GM12878 (cell line): ENCODE measurements around the gene TRIM46. TPM values are rescaled to one million over a fixed set of nuclear protein-coding genes. Genes with fewer than 3 reads are reported as not detected.

Source experiments
- ATAC-seq: fragments of 200-7000 bp; cut with Tn5 transposase; 3 replicates; pipeline ENCODE4 v1.9.1; 2020; ENCODE audit warnings: mild to moderate bottlenecking, moderate library complexity
- BruUV-seq: library from RNA; stranded (reverse); fragments of 400-500 nt; replicated peaks from 2 replicates; lab custom pipeline; 2021; lab: Mats Ljungman, UMichigan
- CTCF ChIA-PET: fragments of 300-600 bp; sonication (Branson Sonifier 250); formaldehyde crosslinking; extraction: SDS; loops from one replicate; lab custom pipeline; 2021; ENCODE audit warnings: inconsistent platforms; lab: Yijun Ruan, JAX
- POLR2A ChIA-PET: fragments of 350-600 bp; formaldehyde crosslinking; extraction: SDS; loops from one replicate; lab custom pipeline; 2021; ENCODE audit warnings: inconsistent platforms; lab: Charles Lee
- RAD21 ChIA-PET: fragments of 300-600 bp; sonication (Branson Sonifier 250); formaldehyde crosslinking; loops from one replicate; lab custom pipeline; 2023; ENCODE audit warnings: antibody characterized with exemption; ENCODE audit not compliant: unreplicated experiment; lab: Charles Lee
- SMC1A ChIA-PET: fragments of 300-600 bp; sonication (Branson Sonifier 250); formaldehyde crosslinking; loops from one replicate; lab custom pipeline; 2023; ENCODE audit not compliant: unreplicated experiment, uncharacterized antibody; lab: Charles Lee
- DNase-seq: peaks from one replicate; pipeline ENCODE4 v3.0.0-alpha.2; 2011; ENCODE audit warnings: low read depth, low spot score
- FAIRE-seq: peaks from 3 replicates; lab custom pipeline; 2011; peaks lifted over from hg19 to GRCh38; lab: Jason Lieb, UNC
- H2AFZ ChIP-seq: 2 replicates; pipeline ENCODE4 v1.6.0; 2011; ENCODE audit warnings: low read depth, low read length, control low read depth; ENCODE audit not compliant: control insufficient read depth
- H3K27ac ChIP-seq: 2 replicates; pipeline ENCODE4 v1.5.1; 2011; ENCODE audit warnings: control low read depth; ENCODE audit not compliant: control insufficient read depth, insufficient read depth
- H3K27me3 ChIP-seq, 2 experiments: replicated peaks in 1 of 2; 2 replicates each; pipeline versions ENCODE4 v1.6.0 to v1.6.1; 2011; ENCODE audit warnings: low read length in 1 of 2; ENCODE audit not compliant: control insufficient read depth in 2 of 2, insufficient read depth in 2 of 2
- H3K36me3 ChIP-seq, 2 experiments: 2 replicates each; pipeline ENCODE4 v1.5.1; 2011; ENCODE audit warnings: low read length in 1 of 2; ENCODE audit not compliant: control insufficient read depth in 2 of 2, insufficient read depth in 2 of 2
- H3K4me1 ChIP-seq: 2 replicates; pipeline ENCODE4 v1.6.1; 2011; ENCODE audit warnings: mild to moderate bottlenecking, low read length, moderate library complexity, mixed read lengths; ENCODE audit not compliant: control insufficient read depth, insufficient read depth
- H3K4me2 ChIP-seq: 2 replicates; pipeline ENCODE4 v1.6.0; 2011; ENCODE audit warnings: control low read depth; ENCODE audit not compliant: control insufficient read depth, insufficient read depth
- H3K4me3 ChIP-seq: fragments of 200-600 bp; sonication (generic); 2 replicates; pipeline ENCODE4 v1.5.1; 2016
- H3K79me2 ChIP-seq: 2 replicates; pipeline ENCODE4 v1.6.0; 2011; ENCODE audit warnings: low read length; ENCODE audit not compliant: control insufficient read depth, insufficient read depth
- H3K9ac ChIP-seq: 2 replicates; pipeline ENCODE4 v1.8.0; 2011; ENCODE audit warnings: low read length, control low read depth, mixed read lengths; ENCODE audit not compliant: control insufficient read depth, insufficient read depth
- H3K9me3 ChIP-seq: replicated peaks from 3 replicates; pipeline ENCODE4 v1.5.1; 2011; ENCODE audit warnings: mild to moderate bottlenecking, low read length; ENCODE audit not compliant: control insufficient read depth, insufficient read depth
- H4K20me1 ChIP-seq: 2 replicates; pipeline ENCODE4 v1.6.0; 2011; ENCODE audit not compliant: control insufficient read depth, insufficient read depth
- ASH2L ChIP-seq: fragments of 300-600, 200-600 bp; sonication (generic); IDR thresholded peaks from 2 replicates; pipeline ENCODE4 v1.6.1; 2017; ENCODE audit warnings: low read depth, mild to moderate bottlenecking, borderline replicate concordance
- BCL11A ChIP-seq: IDR thresholded peaks from 2 replicates; pipeline ENCODE4 v1.6.1; 2011; ENCODE audit warnings: low read depth, low read length
- CBX5 ChIP-seq: sonication (generic); IDR thresholded peaks from 2 replicates; pipeline ENCODE4 v1.6.1; 2016; ENCODE audit warnings: low read depth, moderate library complexity, mild to moderate bottlenecking, inconsistent platforms
- CHD1 ChIP-seq: IDR thresholded peaks from 2 replicates; pipeline ENCODE4 v1.6.1; 2012; ENCODE audit warnings: low read depth, low read length, improper control_type of control experiment
- ETV6 ChIP-seq, 2 experiments: fragments of 450-650 bp in 1 of 2; IDR thresholded peaks in 1 of 2; conservative IDR thresholded peaks in 1 of 2; 2 replicates each; pipeline ENCODE4 v1.6.1; 2014; ENCODE audit warnings: antibody characterized with exemption in 1 of 2, borderline replicate concordance in 1 of 2, low read depth in 1 of 2, mild to moderate bottlenecking in 1 of 2, moderate library complexity in 1 of 2
- EZH2 ChIP-seq: IDR thresholded peaks from 2 replicates; pipeline ENCODE4 v1.6.1; 2012; ENCODE audit warnings: low read depth, mild to moderate bottlenecking, control low read depth, inconsistent platforms, low read length, borderline replicate concordance; ENCODE audit not compliant: control insufficient read depth
- JUNB ChIP-seq: IDR thresholded peaks from 2 replicates; pipeline ENCODE4 v1.6.1; 2016; ENCODE audit warnings: antibody characterized with exemption, mild to moderate bottlenecking
- KDM1A ChIP-seq: fragments of 200-600 bp; sonication (generic); IDR thresholded peaks from 2 replicates; pipeline ENCODE4 v1.6.1; 2016; ENCODE audit warnings: borderline replicate concordance
- PML ChIP-seq: IDR thresholded peaks from 2 replicates; pipeline ENCODE4 v1.6.1; 2012; ENCODE audit warnings: low read length, inconsistent platforms
- SIX5 ChIP-seq: IDR thresholded peaks from 2 replicates; pipeline ENCODE4 v1.6.1; 2011; ENCODE audit warnings: mild to moderate bottlenecking, low read depth, low read length, moderate library complexity; ENCODE audit not compliant: severe bottlenecking
- SMAD1 ChIP-seq: fragments of 450-650 bp; IDR thresholded peaks from 2 replicates; pipeline ENCODE4 v1.6.1; 2018; ENCODE audit warnings: mild to moderate bottlenecking, low read depth; ENCODE audit not compliant: partially characterized antibody
- SP1 ChIP-seq: IDR thresholded peaks from one replicate; pipeline ENCODE4 v1.6.1; 2011; ENCODE audit warnings: low read depth, low read length
- STAT1 ChIP-seq: fragments of 450-650 bp; conservative IDR thresholded peaks from 2 replicates; pipeline ENCODE4 v1.6.1; 2014; ENCODE audit warnings: antibody characterized with exemption, mild to moderate bottlenecking
- TCF7 ChIP-seq: IDR thresholded peaks from 2 replicates; pipeline ENCODE4 v1.6.1; 2014; ENCODE audit warnings: antibody characterized with exemption, borderline replicate concordance
- YY1 ChIP-seq: IDR thresholded peaks from 2 replicates; pipeline ENCODE4 v1.6.1; 2011; ENCODE audit warnings: low read depth, mild to moderate bottlenecking, low read length
- ZNF622 ChIP-seq: fragments of 450-650 bp; IDR thresholded peaks from 2 replicates; pipeline ENCODE4 v1.6.1; 2017; ENCODE audit warnings: mild to moderate bottlenecking, inconsistent platforms
- WGBS: methylation state at CpG from one replicate; pipeline ENCODE4 v1.1.6; 2016; ENCODE audit warnings: low lambda C conversion rate; ENCODE audit not compliant: insufficient replicate concordance, insufficient coverage; ENCODE audit errors: missing lambda C conversion rate; 5-methylcytosine and 5-hydroxymethylcytosine counted together
- in situ Hi-C: fragments of 300-500 bp; cut with MboI; formaldehyde crosslinking; loops from 9 replicates; pipeline ENCODE4 v1.14.3; 2018; ENCODE audit warnings: mixed read lengths
- intact Hi-C: fragments of 100-400 bp; cut with micrococcal nuclease; formaldehyde crosslinking; loops from one replicate; pipeline ENCODE4 v1.14.2; 2022; ENCODE audit not compliant: unreplicated experiment
- polyA plus RNA-seq, 11 experiments: library from polyadenylated mRNA; depleted of rRNA in 4 of 11; unstranded in 6 of 11; stranded (reverse) in 5 of 11; fragments of >200 nt; fragmentation: Nextera tagmentation in 4 of 11; fragmentation: Illumina TruSeq in 1 of 11; extraction: Ambion mirVana in 4 of 11; extraction: Trizol in 1 of 11; gene quantifications; 1 replicate in 1 of 11; 2 replicates in 10 of 11; pipeline versions ENCODE4 v1.2.1 to v1.2.3, GENCODE V29; 2011 to 2016; ENCODE audit warnings: inconsistent platforms in 2 of 11, missing spikeins in 2 of 11, low read depth in 1 of 11
- total RNA-seq, 4 experiments: library from RNA; depleted of rRNA in 3 of 4; stranded (reverse); fragments of >200 nt in 3 of 4; fragmentation: Illumina TruSeq in 1 of 4; extraction: Trizol in 1 of 4; gene quantifications; 2 replicates each; pipeline versions ENCODE4 v1.2.1 to v1.2.3, GENCODE V29; 2013 to 2021
- TF ChIP-seq, protein P1 (sequence below): fragments of 450-650 bp; IDR thresholded peaks from 2 replicates; pipeline ENCODE4 v1.6.1; 2017; ENCODE audit warnings: antibody characterized with exemption, mild to moderate bottlenecking, moderate library complexity
- TF ChIP-seq, protein P2 (sequence below): fragments of 450-650 bp; IDR thresholded peaks from 2 replicates; pipeline ENCODE4 v1.6.1; 2016; ENCODE audit warnings: mild to moderate bottlenecking
- TF ChIP-seq, protein P3 (sequence below): fragments of 450-650 bp; IDR thresholded peaks from 2 replicates; pipeline ENCODE4 v1.6.1; 2017; ENCODE audit warnings: borderline replicate concordance

TRIM46 gene
- total and polyA plus RNA-seq, 10 of the 15 experiments (the other 5 are each of a cell fraction or from before 2014, with no cell fraction given): 0.08 to 3.1 (median 0.97) TPM

DNA sequence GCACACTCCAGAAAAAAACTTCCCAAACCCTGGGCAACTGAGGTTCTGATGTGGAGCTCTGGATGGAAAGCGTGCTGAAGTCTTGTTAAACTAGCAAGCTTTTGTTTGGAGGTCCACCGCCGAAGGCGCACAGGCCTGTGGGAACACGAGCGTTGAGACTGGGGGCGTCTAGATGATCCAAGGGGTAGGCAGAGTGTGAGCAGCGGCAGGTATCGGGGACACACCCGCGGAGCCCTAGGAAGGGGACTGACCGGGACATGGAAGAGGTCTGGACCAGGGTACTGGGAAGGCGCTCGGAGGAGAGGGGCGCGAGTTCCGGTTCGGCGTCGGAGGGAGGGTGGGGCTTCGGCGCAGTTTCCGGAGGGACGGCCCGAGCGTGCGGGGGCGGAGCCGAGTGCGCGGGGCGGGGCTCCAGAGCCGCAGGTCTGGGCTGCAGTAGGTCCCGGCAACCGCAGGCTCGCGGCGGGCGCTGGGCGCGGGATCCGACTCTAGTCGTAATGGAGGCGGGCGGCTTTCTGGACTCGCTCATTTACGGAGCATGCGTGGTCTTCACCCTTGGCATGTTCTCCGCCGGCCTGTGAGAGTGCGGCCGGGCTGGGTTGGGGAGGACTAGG lies 38.1 kb upstream of the TRIM46 start, which contains the start of gene SLC50A1:
Gene SLC50A1 (plus strand): TSS at position 438 of the 614 bp plus-strand sequence. CDS start 60 bp downstream, at position 498.
- ChIA-PET POLR2A (interaction anchor here (0.5 to 2.9 kb wide), 9 partner anchors 11 to 296 kb away, joined by 3 to 18 read pairs (median 3); partner anchors contain the start of gene KRTCAP2), CTCF (interaction anchor here (0.6 to 6.0 kb wide), 11 partner anchors 12 to 1631 kb away, joined by 3 to 37 read pairs (median 4); partner anchors contain the start of genes KRTCAP2 and TRIM46), RAD21 (interaction anchor here (1.0 to 2.6 kb wide), 6 partner anchors 15 to 50 kb away, joined by 3 to 9 read pairs (median 5); partner anchors contain the start of gene KRTCAP2), SMC1A (interaction anchor here (0.8 to 2.4 kb wide), 6 partner anchors 16 to 44 kb away, joined by 3 to 6 read pairs (median 3); no protein-coding TSS in a partner anchor)
- H3K36me3 ChIP-seq: peaks cover 0 to 3% of the 10 kb centered on the region in 2 experiments; a peak in 2 of 4 replicates
- under 1% methylated on average over 33 of the region's 52 CpGs for WGBS
- peak within 1 kb of the TSS; percentile 97 for H3K9ac ChIP-seq
- peak within 1 kb of the TSS; percentile 100 for H3K4me2 ChIP-seq
- intact Hi-C loops: loop anchor here (5.0 kb wide), 1 partner anchor 37 kb away; the partner anchor contains the start of genes KRTCAP2 and TRIM46
- no peaks in the 10 kb centered on the region for H3K27me3 ChIP-seq
- H2AFZ ChIP-seq: peak within 1 kb of the TSS; percentile 75
- peak within 1 kb of the TSS; percentile 97 for H3K27ac ChIP-seq
- peak; percentile 66 for DNase-seq
- H3K4me3 ChIP-seq: peak within 1 kb of the TSS; percentile 90
- peaks cover 30% of the 10 kb centered on the region for H3K79me2 ChIP-seq
- H3K9me3 ChIP-seq: no peaks in the 10 kb centered on the region
- no TSS peak for BruUV-seq
- in situ Hi-C loops: no loop called here
- peak; percentile 89 for ATAC-seq
- peaks cover 13% of the 10 kb centered on the region for H3K4me1 ChIP-seq
- no peak for FAIRE-seq
- no peaks in the 10 kb centered on the region for H4K20me1 ChIP-seq
- TF ChIP-seq SIX5: no peak
- TF ChIP-seq, protein P1, sequence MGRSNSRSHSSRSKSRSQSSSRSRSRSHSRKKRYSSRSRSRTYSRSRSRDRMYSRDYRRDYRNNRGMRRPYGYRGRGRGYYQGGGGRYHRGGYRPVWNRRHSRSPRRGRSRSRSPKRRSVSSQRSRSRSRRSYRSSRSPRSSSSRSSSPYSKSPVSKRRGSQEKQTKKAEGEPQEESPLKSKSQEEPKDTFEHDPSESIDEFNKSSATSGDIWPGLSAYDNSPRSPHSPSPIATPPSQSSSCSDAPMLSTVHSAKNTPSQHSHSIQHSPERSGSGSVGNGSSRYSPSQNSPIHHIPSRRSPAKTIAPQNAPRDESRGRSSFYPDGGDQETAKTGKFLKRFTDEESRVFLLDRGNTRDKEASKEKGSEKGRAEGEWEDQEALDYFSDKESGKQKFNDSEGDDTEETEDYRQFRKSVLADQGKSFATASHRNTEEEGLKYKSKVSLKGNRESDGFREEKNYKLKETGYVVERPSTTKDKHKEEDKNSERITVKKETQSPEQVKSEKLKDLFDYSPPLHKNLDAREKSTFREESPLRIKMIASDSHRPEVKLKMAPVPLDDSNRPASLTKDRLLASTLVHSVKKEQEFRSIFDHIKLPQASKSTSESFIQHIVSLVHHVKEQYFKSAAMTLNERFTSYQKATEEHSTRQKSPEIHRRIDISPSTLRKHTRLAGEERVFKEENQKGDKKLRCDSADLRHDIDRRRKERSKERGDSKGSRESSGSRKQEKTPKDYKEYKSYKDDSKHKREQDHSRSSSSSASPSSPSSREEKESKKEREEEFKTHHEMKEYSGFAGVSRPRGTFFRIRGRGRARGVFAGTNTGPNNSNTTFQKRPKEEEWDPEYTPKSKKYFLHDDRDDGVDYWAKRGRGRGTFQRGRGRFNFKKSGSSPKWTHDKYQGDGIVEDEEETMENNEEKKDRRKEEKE: no peak
- no peak for TF ChIP-seq JUNB
- TF ChIP-seq ASH2L: no peak
- TF ChIP-seq KDM1A: no peak
- TF ChIP-seq BCL11A: no peak
- TF ChIP-seq SMAD1: no peak
- TF ChIP-seq, protein P2, sequence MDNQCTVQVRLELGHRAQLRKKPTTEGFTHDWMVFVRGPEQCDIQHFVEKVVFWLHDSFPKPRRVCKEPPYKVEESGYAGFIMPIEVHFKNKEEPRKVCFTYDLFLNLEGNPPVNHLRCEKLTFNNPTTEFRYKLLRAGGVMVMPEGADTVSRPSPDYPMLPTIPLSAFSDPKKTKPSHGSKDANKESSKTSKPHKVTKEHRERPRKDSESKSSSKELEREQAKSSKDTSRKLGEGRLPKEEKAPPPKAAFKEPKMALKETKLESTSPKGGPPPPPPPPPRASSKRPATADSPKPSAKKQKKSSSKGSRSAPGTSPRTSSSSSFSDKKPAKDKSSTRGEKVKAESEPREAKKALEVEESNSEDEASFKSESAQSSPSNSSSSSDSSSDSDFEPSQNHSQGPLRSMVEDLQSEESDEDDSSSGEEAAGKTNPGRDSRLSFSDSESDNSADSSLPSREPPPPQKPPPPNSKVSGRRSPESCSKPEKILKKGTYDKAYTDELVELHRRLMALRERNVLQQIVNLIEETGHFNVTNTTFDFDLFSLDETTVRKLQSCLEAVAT: no peak; the same call in 1 of the 2 replicates
- no peak for TF ChIP-seq STAT1
- no peak for TF ChIP-seq CHD1
- peak; percentile 94 for TF ChIP-seq PML
- no peak for TF ChIP-seq ZNF622
- no peak for TF ChIP-seq CBX5
- no peak for TF ChIP-seq TCF7
- TF ChIP-seq EZH2: no peak
- TF ChIP-seq SP1: peak; percentile 51
- TF ChIP-seq YY1: no peak
- TF ChIP-seq, protein P3, sequence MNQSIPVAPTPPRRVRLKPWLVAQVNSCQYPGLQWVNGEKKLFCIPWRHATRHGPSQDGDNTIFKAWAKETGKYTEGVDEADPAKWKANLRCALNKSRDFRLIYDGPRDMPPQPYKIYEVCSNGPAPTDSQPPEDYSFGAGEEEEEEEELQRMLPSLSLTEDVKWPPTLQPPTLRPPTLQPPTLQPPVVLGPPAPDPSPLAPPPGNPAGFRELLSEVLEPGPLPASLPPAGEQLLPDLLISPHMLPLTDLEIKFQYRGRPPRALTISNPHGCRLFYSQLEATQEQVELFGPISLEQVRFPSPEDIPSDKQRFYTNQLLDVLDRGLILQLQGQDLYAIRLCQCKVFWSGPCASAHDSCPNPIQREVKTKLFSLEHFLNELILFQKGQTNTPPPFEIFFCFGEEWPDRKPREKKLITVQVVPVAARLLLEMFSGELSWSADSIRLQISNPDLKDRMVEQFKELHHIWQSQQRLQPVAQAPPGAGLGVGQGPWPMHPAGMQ: no peak
- TF ChIP-seq ETV6 (conservative IDR thresholded peaks at IDR 0.05 in 1 of 2, IDR thresholded peaks at IDR 0.05 in 1 of 2; ENCODE audit: borderline replicate concordance in 1 of 2, low read depth in 1 of 2): no peak
